Esophagus muscularis mucosa (tissue), 4 donors: ENCODE measurements around the gene TREML4. TPM values are rescaled to one million over a fixed set of nuclear protein-coding genes. Genes with fewer than 3 reads are reported as not detected.

Source experiments
- DNase-seq: peaks from one replicate; pipeline ENCODE4 v3.0.0-alpha.2; 2017; ENCODE audit errors: extremely low spot score
- H3K27ac ChIP-seq, 4 donors: fragments of 200-600 bp; sonication (generic); replicated peaks in 1 of 4; 1 replicate in 3 of 4; 2 replicates in 1 of 4; pipeline ENCODE4 v1.5.1; 2016 to 2019; ENCODE audit warnings: mild to moderate bottlenecking in 1 of 4
- H3K27me3 ChIP-seq, 4 donors: fragments of 200-600 bp; sonication (generic); one replicate each; pipeline versions ENCODE4 v1.5.1 to v1.6.0; 2016 to 2019
- H3K36me3 ChIP-seq, 4 donors: fragments of 200-600 bp; sonication (generic); one replicate each; pipeline ENCODE4 v1.5.1; 2016 to 2019
- H3K4me1 ChIP-seq, 4 donors: fragments of 200-600 bp; sonication (generic); one replicate each; pipeline ENCODE4 v1.5.1; 2016 to 2019
- H3K4me3 ChIP-seq, 4 donors: fragments of 200-600 bp; sonication (generic); 1 replicate in 2 of 4; 2 replicates in 2 of 4; pipeline ENCODE4 v1.5.1; 2016 to 2019; ENCODE audit warnings: mild to moderate bottlenecking in 4 of 4, moderate library complexity in 1 of 4
- H3K9me3 ChIP-seq, 4 donors: fragments of 200-600 bp; sonication (generic); 1 replicate in 3 of 4; 2 replicates in 1 of 4; pipeline ENCODE4 v1.5.1; 2016 to 2019
- CTCF ChIP-seq, 3 experiments: fragments of 200-600 bp in 2 of 3; fragments of 450-650 bp in 1 of 3; sonication (generic) in 2 of 3; IDR thresholded peaks; one replicate each; pipeline ENCODE4 v1.5.1; 2017 to 2019; ENCODE audit warnings: antibody characterized with exemption in 3 of 3, mild to moderate bottlenecking in 2 of 3, moderate library complexity in 1 of 3
- EP300 ChIP-seq: sonication (generic); formaldehyde crosslinking; IDR thresholded peaks from one replicate; pipeline ENCODE4 v1.6.1; 2017; ENCODE audit warnings: antibody characterized with exemption
- POLR2A ChIP-seq: fragments of 450-650 bp; IDR thresholded peaks from one replicate; pipeline ENCODE4 v1.6.1; 2017; ENCODE audit warnings: antibody characterized with exemption, moderate library complexity, mild to moderate bottlenecking, low read depth
- POLR2AphosphoS5 ChIP-seq, 2 donors: sonication (generic); formaldehyde crosslinking; IDR thresholded peaks; one replicate each; pipeline ENCODE4 v1.6.1; 2017; ENCODE audit warnings: antibody characterized with exemption in 2 of 2
- WGBS: methylation state at CpG from one replicate; pipeline ENCODE4 v1.1.5; 2018; 5-methylcytosine and 5-hydroxymethylcytosine counted together
- intact Hi-C: fragments of 100-400 bp; cut with DNase I; formaldehyde crosslinking; loops from one replicate; pipeline ENCODE4 v1.15.1; 2023
- total RNA-seq, 4 donors: library from RNA; depleted of rRNA; stranded (reverse); fragments of >200 nt; gene quantifications; one replicate each; pipeline versions ENCODE4 v1.1.0 to v1.2.1, GENCODE V29; 2016

The TREML4 gene
- total RNA-seq, 4 donors from 2014 or later: not detected

- no peaks in the 10 kb centered on the region for H3K36me3 ChIP-seq
- peaks cover 0 to 7% (median 0%) of the 10 kb centered on the region in 4 donors for H3K4me1 ChIP-seq
- peaks cover 0 to 29% (median 0%) of the 10 kb centered on the region in 4 donors for H3K27me3 ChIP-seq
- intact Hi-C loops: no loop called here
- DNase-seq: no peak
- WGBS: 85% methylated on average over 4 of the region's 4 CpGs
- H3K27ac ChIP-seq: no peak overlapping the region
- TF ChIP-seq CTCF (IDR thresholded peaks at IDR 0.05): no peak
- TF ChIP-seq POLR2A: no peak
- no peak for TF ChIP-seq POLR2AphosphoS5 (IDR thresholded peaks at IDR 0.05)
- no peak for TF ChIP-seq EP300
- no peaks in the 10 kb centered on the region for H3K9me3 ChIP-seq
- no peak overlapping the region for H3K4me3 ChIP-seq
These were observed 47.3 kb downstream of the TREML4 start for GRCh38 chr6:41275489-41275888.

- Histone ChIP-seq H3K4me1 (peaks cover 0 to 7% (median 0%) of the 10 kb centered on the region in 4 donors), H3K9me3 (no peaks in the 10 kb centered on the region), H3K36me3 (no peaks in the 10 kb centered on the region), H3K27ac (no peak overlapping the region), H3K27me3 (peaks cover 0 to 29% (median 0%) of the 10 kb centered on the region in 4 donors), H3K4me3 (no peak overlapping the region)
- whole genome bisulfite sequencing: 64% methylated on average over 2 of the region's 2 CpGs
- intact Hi-C loops: no loop called here
- no peak for TF ChIP-seq POLR2AphosphoS5 (IDR thresholded peaks at IDR 0.05)
- no peak for TF ChIP-seq POLR2A
- no peak for TF ChIP-seq EP300
- TF ChIP-seq CTCF (IDR thresholded peaks at IDR 0.05): no peak
- no peak for DNase-seq
These were observed 49.5 kb downstream of the TREML4 start for GRCh38 chr6:41277605-41278004.

- peak; percentile 91 for DNase-seq
These were observed 50.7 kb downstream of the TREML4 start for GRCh38 chr6:41278699-41279405.

GRCh38 chr6:41280381-41281057, 52.4 kb downstream of the TREML4 start:
- WGBS: 86% methylated on average over 1 of the region's 1 CpG
- Histone ChIP-seq H3K4me1 (peaks cover 0 to 7% (median 0%) of the 10 kb centered on the region in 4 donors), H3K27me3 (peaks cover 0 to 11% (median 0%) of the 10 kb centered on the region in 4 donors), H3K9me3 (no peaks in the 10 kb centered on the region), H3K4me3 (no peak overlapping the region), H3K36me3 (no peaks in the 10 kb centered on the region), H3K27ac (no peak overlapping the region)
- TF ChIP-seq CTCF (IDR thresholded peaks at IDR 0.05) (no peak), POLR2A (no peak), EP300 (no peak), POLR2AphosphoS5 (IDR thresholded peaks at IDR 0.05) (no peak)
- intact Hi-C loops: no loop called here
- peak; percentile 80 for DNase-seq

More at GRCh38 chr6:41278699-41279405, 50.7 kb downstream of the TREML4 start:
- H3K27me3 ChIP-seq: peaks cover 0 to 21% (median 0%) of the 10 kb centered on the region in 4 donors
- intact Hi-C loops: no loop called here
- no peaks in the 10 kb centered on the region for H3K36me3 ChIP-seq
- H3K27ac ChIP-seq: no peak overlapping the region
- 28% methylated on average over 10 of the region's 10 CpGs for WGBS
- H3K9me3 ChIP-seq: no peaks in the 10 kb centered on the region
- H3K4me1 ChIP-seq: peaks cover 0 to 7% (median 0%) of the 10 kb centered on the region in 4 donors
- no peak overlapping the region for H3K4me3 ChIP-seq
- TF ChIP-seq POLR2A (no peak), CTCF (IDR thresholded peaks at IDR 0.05) (peak in 2 of 3 experiments; percentile 15 to 28)
